ENCODE data around the gene ASTN2. TPM values are rescaled to one million over a fixed set of nuclear protein-coding genes. Genes with fewer than 3 reads are reported as not detected.

Gene ASTN2
- total RNA-seq, 1 experiment from 2014 or later: 4.8 TPM

DNA sequence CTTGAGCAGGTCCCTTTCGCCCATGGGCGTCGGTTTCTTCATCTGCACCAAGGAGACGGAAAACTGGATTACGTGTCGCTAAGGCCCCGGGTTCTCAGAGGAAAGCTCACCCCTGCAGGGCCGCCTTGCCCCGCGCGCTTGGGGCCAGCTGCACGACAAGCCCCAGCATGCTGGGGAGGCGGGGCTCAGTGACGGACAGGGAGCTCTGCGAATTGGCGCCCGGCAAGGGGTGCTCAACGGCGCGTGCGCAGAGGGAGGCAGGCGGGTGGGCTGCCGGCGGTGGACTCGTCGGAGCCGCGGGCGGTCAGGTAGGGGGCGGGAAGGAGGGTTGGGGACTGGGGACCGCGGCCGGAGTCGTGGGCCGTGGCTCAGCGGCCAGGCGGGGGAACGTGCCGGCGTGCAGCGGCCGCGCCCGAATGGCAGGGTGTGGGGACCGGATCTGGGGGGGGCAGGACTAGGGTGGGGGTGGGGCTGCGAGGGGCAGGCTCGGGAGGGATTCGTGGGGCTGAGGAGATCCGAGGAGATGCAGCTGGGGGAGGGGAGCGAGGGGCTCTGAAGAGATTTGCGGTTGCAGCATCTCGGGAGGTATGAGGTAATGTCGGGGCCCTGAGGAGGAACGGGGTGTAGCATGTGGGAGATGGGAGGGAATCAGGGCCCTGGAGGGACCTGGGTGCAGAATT is 727.6 kb downstream of the ASTN2 start, which contains the start of gene TRIM32:
TRIM32 (plus strand) TSS at position 232 of the 680 bp plus-strand sequence. CDS start 10,438 bp downstream, outside the sequence.
- peak within 1 kb of the TSS; percentile 97 for H3K4me2 ChIP-seq (ENCODE audit: low read length)
- no peaks in the 10 kb centered on the region for H3K9me2 ChIP-seq (ENCODE audit: insufficient read depth)
- H3K9ac ChIP-seq (ENCODE audit: low read length): peak within 1 kb of the TSS; percentile 77
- H3K36me3 ChIP-seq (ENCODE audit: control insufficient read depth in 1 of 2, insufficient read depth in 2 of 2, low read length in 2 of 2): no peaks in the 10 kb centered on the region
- peaks cover 0 to 20% of the 10 kb centered on the region in 2 experiments; a peak in 2 of 4 replicates for H3K4me1 ChIP-seq (ENCODE audit: control insufficient read depth in 1 of 2, insufficient read depth in 2 of 2, low read length in 2 of 2)
- H3K27ac ChIP-seq (ENCODE audit: low read depth, low read length): peak within 1 kb of the TSS; percentile 27
- peaks cover 48% of the 10 kb centered on the region for H3K79me2 ChIP-seq (ENCODE audit: insufficient read depth, low read length)
- H3K27me3 ChIP-seq (ENCODE audit: insufficient read depth, low read length): no peaks in the 10 kb centered on the region
- H4K20me1 ChIP-seq (ENCODE audit: insufficient read depth): 0 out of 2 replicates have a peak, but pooled peaks cover 4% of the 10 kb centered on the region
- TF ChIP-seq POLR2AphosphoS5 (IDR thresholded peaks at IDR 0.05; ENCODE audit: low read depth, low read length) (peak; percentile 87), SP1 (IDR thresholded peaks at IDR 0.05; ENCODE audit: low read depth) (peak; percentile 74), YY1 (IDR thresholded peaks at IDR 0.05; ENCODE audit: extremely low read depth, insufficient replicate concordance, low read depth, low read length) (no peak), EZH2 (IDR thresholded peaks at IDR 0.05) (no peak), CEBPB (IDR thresholded peaks at IDR 0.05; ENCODE audit: low read depth) (no peak), POLR2A (IDR thresholded peaks at IDR 0.05; ENCODE audit: borderline replicate concordance, extremely low read depth, insufficient read depth, insufficient read length) (peak; percentile 86), EZH2phosphoT487 (IDR thresholded peaks at IDR 0.05; ENCODE audit: borderline replicate concordance) (no peak)
- TF ChIP-seq, protein P1, sequence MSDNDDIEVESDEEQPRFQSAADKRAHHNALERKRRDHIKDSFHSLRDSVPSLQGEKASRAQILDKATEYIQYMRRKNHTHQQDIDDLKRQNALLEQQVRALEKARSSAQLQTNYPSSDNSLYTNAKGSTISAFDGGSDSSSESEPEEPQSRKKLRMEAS (IDR thresholded peaks at IDR 0.05): peak; percentile 80
- H3K4me3 ChIP-seq (replicated peaks in 1 of 2; ENCODE audit: low read depth in 1 of 2, low read length in 2 of 2): peak within 1 kb of the TSS; percentile 76 to 77
- H3K9me3 ChIP-seq (ENCODE audit: control insufficient read depth in 1 of 2, insufficient read depth in 1 of 2, low read depth in 1 of 2, low read length in 2 of 2): no peaks in the 10 kb centered on the region
- ATAC-seq (peak; percentile 98), DNase-seq (ENCODE audit: low read depth, low spot score) (peak; percentile 51)
- ChIA-PET POLR2A (interaction anchor here (0.7 to 0.8 kb wide), 2 partner anchors 13 to 1907 kb away, joined by 3 read pairs; no protein-coding TSS in a partner anchor), RAD21 (ENCODE audit: low non-redundant PET in 1 of 2, low total read pairs in 2 of 2, uncharacterized antibody in 2 of 2, unreplicated experiment in 2 of 2) (no interaction called here), CTCF (interaction anchor here (0.5 to 0.7 kb wide), 2 partner anchors 138 to 178 kb away, joined by 3 to 5 read pairs; no protein-coding TSS in a partner anchor)
- BruUV-seq (replicated peaks): no TSS peak
- peak within 1 kb of the TSS; percentile 65 for H2AFZ ChIP-seq (ENCODE audit: low read depth, low read length, poor library complexity, severe bottlenecking)
- intact Hi-C loops (cut with micrococcal nuclease): no loop called here

DNA sequence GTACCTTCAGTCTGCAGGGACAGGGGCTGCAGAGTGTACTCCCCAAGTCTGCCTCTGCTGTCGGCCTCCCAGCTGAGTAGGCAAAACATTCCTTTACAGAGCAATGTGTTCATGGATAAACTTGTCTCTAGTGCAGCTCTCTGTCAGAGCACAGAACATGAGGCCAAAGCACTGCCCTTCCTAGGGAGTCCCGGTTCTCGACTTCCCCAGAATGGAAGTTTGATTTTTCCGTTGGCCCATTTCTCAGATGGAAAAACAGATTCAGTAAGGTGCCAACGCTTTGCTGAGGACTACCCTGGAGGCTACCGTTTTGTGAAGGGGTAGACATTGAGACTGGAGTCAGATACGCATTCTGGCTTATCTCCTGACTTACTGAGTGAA is 728.2 kb downstream of the ASTN2 start:
- Histone ChIP-seq H3K4me2 (ENCODE audit: low read length) (peak overlapping the region; percentile 97), H3K27ac (ENCODE audit: low read depth, low read length) (peak overlapping the region; percentile 27), H4K20me1 (ENCODE audit: insufficient read depth) (0 out of 2 replicates have a peak, but pooled peaks cover 4% of the 10 kb centered on the region), H3K27me3 (ENCODE audit: insufficient read depth, low read length) (no peaks in the 10 kb centered on the region), H3K4me3 (replicated peaks in 1 of 2; ENCODE audit: low read depth in 1 of 2, low read length in 2 of 2) (peak overlapping the region; percentile 76 to 77), H3K9me3 (ENCODE audit: control insufficient read depth in 1 of 2, insufficient read depth in 1 of 2, low read depth in 1 of 2, low read length in 2 of 2) (no peaks in the 10 kb centered on the region), H3K4me1 (ENCODE audit: control insufficient read depth in 1 of 2, insufficient read depth in 2 of 2, low read length in 2 of 2) (peaks cover 0 to 20% of the 10 kb centered on the region in 2 experiments; a peak in 2 of 4 replicates), H3K79me2 (ENCODE audit: insufficient read depth, low read length) (peaks cover 43% of the 10 kb centered on the region), H2AFZ (ENCODE audit: low read depth, low read length, poor library complexity, severe bottlenecking) (peak overlapping the region; percentile 65), H3K9ac (ENCODE audit: low read length) (peak overlapping the region; percentile 77), H3K36me3 (ENCODE audit: control insufficient read depth in 1 of 2, insufficient read depth in 2 of 2, low read length in 2 of 2) (no peaks in the 10 kb centered on the region), H3K9me2 (ENCODE audit: insufficient read depth) (no peaks in the 10 kb centered on the region)
- ChIA-PET CTCF (interaction anchor here (0.7 kb wide), 1 partner anchor 179 kb away, joined by 5 read pairs; no protein-coding TSS in a partner anchor), RAD21 (ENCODE audit: low non-redundant PET in 1 of 2, low total read pairs in 2 of 2, uncharacterized antibody in 2 of 2, unreplicated experiment in 2 of 2) (no interaction called here), POLR2A (interaction anchor here (0.7 to 0.8 kb wide), 2 partner anchors 13 to 1906 kb away, joined by 3 read pairs; no protein-coding TSS in a partner anchor)
- BruUV-seq (replicated peaks): TSS peak; percentile 68
- ATAC-seq (peak; percentile 55), DNase-seq (ENCODE audit: low read depth, low spot score) (no peak)
- intact Hi-C loops (cut with micrococcal nuclease): no loop called here
- TF ChIP-seq, protein P2, sequence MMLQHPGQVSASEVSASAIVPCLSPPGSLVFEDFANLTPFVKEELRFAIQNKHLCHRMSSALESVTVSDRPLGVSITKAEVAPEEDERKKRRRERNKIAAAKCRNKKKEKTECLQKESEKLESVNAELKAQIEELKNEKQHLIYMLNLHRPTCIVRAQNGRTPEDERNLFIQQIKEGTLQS (IDR thresholded peaks at IDR 0.05): no peak
- no peak for TF ChIP-seq EGR1 (IDR thresholded peaks at IDR 0.05; ENCODE audit: low read depth)
- no peak for TF ChIP-seq POLR2AphosphoS5 (IDR thresholded peaks at IDR 0.05; ENCODE audit: low read depth, low read length)
- no peak for TF ChIP-seq TCF7L2 (IDR thresholded peaks at IDR 0.05; ENCODE audit: borderline replicate concordance, extremely low read depth, insufficient read depth, insufficient read length)
- TF ChIP-seq, protein P3, sequence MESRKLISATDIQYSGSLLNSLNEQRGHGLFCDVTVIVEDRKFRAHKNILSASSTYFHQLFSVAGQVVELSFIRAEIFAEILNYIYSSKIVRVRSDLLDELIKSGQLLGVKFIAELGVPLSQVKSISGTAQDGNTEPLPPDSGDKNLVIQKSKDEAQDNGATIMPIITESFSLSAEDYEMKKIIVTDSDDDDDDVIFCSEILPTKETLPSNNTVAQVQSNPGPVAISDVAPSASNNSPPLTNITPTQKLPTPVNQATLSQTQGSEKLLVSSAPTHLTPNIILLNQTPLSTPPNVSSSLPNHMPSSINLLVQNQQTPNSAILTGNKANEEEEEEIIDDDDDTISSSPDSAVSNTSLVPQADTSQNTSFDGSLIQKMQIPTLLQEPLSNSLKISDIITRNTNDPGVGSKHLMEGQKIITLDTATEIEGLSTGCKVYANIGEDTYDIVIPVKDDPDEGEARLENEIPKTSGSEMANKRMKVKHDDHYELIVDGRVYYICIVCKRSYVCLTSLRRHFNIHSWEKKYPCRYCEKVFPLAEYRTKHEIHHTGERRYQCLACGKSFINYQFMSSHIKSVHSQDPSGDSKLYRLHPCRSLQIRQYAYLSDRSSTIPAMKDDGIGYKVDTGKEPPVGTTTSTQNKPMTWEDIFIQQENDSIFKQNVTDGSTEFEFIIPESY (IDR thresholded peaks at IDR 0.05; ENCODE audit: extremely low read depth, insufficient replicate concordance, low read length): no peak
- TF ChIP-seq CEBPB (IDR thresholded peaks at IDR 0.05; ENCODE audit: low read depth): no peak
- TF ChIP-seq, protein P4, sequence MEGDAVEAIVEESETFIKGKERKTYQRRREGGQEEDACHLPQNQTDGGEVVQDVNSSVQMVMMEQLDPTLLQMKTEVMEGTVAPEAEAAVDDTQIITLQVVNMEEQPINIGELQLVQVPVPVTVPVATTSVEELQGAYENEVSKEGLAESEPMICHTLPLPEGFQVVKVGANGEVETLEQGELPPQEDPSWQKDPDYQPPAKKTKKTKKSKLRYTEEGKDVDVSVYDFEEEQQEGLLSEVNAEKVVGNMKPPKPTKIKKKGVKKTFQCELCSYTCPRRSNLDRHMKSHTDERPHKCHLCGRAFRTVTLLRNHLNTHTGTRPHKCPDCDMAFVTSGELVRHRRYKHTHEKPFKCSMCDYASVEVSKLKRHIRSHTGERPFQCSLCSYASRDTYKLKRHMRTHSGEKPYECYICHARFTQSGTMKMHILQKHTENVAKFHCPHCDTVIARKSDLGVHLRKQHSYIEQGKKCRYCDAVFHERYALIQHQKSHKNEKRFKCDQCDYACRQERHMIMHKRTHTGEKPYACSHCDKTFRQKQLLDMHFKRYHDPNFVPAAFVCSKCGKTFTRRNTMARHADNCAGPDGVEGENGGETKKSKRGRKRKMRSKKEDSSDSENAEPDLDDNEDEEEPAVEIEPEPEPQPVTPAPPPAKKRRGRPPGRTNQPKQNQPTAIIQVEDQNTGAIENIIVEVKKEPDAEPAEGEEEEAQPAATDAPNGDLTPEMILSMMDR (IDR thresholded peaks at IDR 0.05 in 2 of 3, conservative IDR thresholded peaks at IDR 0.05 in 1 of 3; ENCODE audit: borderline replicate concordance in 1 of 3, insufficient read depth in 1 of 3, low read depth in 2 of 3, low read length in 2 of 3): no peak
- TF ChIP-seq SRF (IDR thresholded peaks at IDR 0.05; ENCODE audit: low read depth): no peak
